ENCODE data around the gene EVC2. TPM values are rescaled to one million over a fixed set of nuclear protein-coding genes. Genes with fewer than 3 reads are reported as not detected.

EVC2 gene
- total RNA-seq, 1 experiment from 2014 or later, result not detected

- Histone ChIP-seq H3K4me1 (ENCODE audit: control insufficient read depth, insufficient read depth, low read length) (no peaks in the 10 kb centered on the region), H3K4me3 (ENCODE audit: low read depth in 2 of 2, low read length in 2 of 2) (no peak overlapping the region), H3K27me3 (ENCODE audit: control insufficient read depth, insufficient read depth, low read length) (no peaks in the 10 kb centered on the region), H3K36me3 (ENCODE audit: control insufficient read depth, insufficient read depth, low read length) (no peaks in the 10 kb centered on the region), H3K27ac (ENCODE audit: low read length) (no peak overlapping the region), H3K9me3 (ENCODE audit: control insufficient read depth, insufficient read depth, low read depth, low read length) (0 out of 2 replicates have a peak, but pooled peaks cover under 1% of the 10 kb centered on the region)
- TF ChIP-seq SIN3A (IDR thresholded peaks at IDR 0.05; ENCODE audit: borderline replicate concordance, insufficient read depth, low read depth, low read length), result no peak
- no peak for TF ChIP-seq CTCF (IDR thresholded peaks at IDR 0.05)
- TF ChIP-seq POLR2AphosphoS5 (IDR thresholded peaks at IDR 0.05; ENCODE audit: low read depth, low read length), result no peak
- POLR2A ChIA-PET, result no interaction called here
- DNase-seq (ENCODE audit: low read depth, low spot score) (no peak), ATAC-seq (no peak)
- BruUV-seq (replicated peaks), result no TSS peak
- in situ Hi-C loops (cut with HindIII; ENCODE audit: low pct_unique_long_range_greater_than_20kb, low sequenced_read_pairs) (no loop called here), intact Hi-C loops (cut with micrococcal nuclease; ENCODE audit: unreplicated experiment) (no loop called here)
- CTCF ChIA-PET, result no interaction called here
Observed at GRCh38 chr4:5720157-5720850, 11.9 kb upstream of the EVC2 start.

- ATAC-seq (no peak), DNase-seq (ENCODE audit: low read depth, low spot score) (no peak)
- intact Hi-C loops (cut with micrococcal nuclease; ENCODE audit: unreplicated experiment), result no loop called here
- Histone ChIP-seq H3K27ac (ENCODE audit: low read length) (no peak overlapping the region), H3K27me3 (ENCODE audit: control insufficient read depth, insufficient read depth, low read length) (no peaks in the 10 kb centered on the region), H3K4me1 (ENCODE audit: control insufficient read depth, insufficient read depth, low read length) (no peaks in the 10 kb centered on the region), H3K4me3 (ENCODE audit: low read depth in 2 of 2, low read length in 2 of 2) (no peak overlapping the region), H3K36me3 (ENCODE audit: control insufficient read depth, insufficient read depth, low read length) (no peaks in the 10 kb centered on the region), H3K9me3 (ENCODE audit: control insufficient read depth, insufficient read depth, low read depth, low read length) (0 out of 2 replicates have a peak, but pooled peaks cover 5% of the 10 kb centered on the region)
- POLR2A ChIA-PET, result no interaction called here
- TF ChIP-seq CTCF (IDR thresholded peaks at IDR 0.05), result no peak
- TF ChIP-seq REST (IDR thresholded peaks at IDR 0.05; ENCODE audit: insufficient read depth in 1 of 2, low read depth in 2 of 2, low read length in 1 of 2), result no peak
- no peak for TF ChIP-seq TCF7L2 (IDR thresholded peaks at IDR 0.05; ENCODE audit: low read depth, low read length)
- no peak for TF ChIP-seq SIN3A (IDR thresholded peaks at IDR 0.05; ENCODE audit: borderline replicate concordance, insufficient read depth, low read depth, low read length)
- TF ChIP-seq POLR2AphosphoS5 (IDR thresholded peaks at IDR 0.05; ENCODE audit: low read depth, low read length), result no peak
- CTCF ChIA-PET, result no interaction called here
- no TSS peak for BruUV-seq (replicated peaks)
- in situ Hi-C loops (cut with HindIII; ENCODE audit: low pct_unique_long_range_greater_than_20kb, low sequenced_read_pairs), result no loop called here
Observed at GRCh38 chr4:5719350-5720055, 11.1 kb upstream of the EVC2 start.
